ENCODE data around the gene AOPEP.

GRCh38 chr9:94850540-94851434, 124.3 kb downstream of the AOPEP start:
- TF ChIP-seq CTCF (IDR thresholded peaks at IDR 0.05) = no peak
- no peak for TF ChIP-seq POLR2A (IDR thresholded peaks at IDR 0.05)
- TF ChIP-seq POLR2AphosphoS5 (IDR thresholded peaks at IDR 0.05; ENCODE audit: insufficient read depth in 1 of 2, low read depth in 1 of 2) = no peak
